Measurements from ENCODE around the gene ALOX12B.
"Not testable (repeated sequence)": the region's sequence is repeated elsewhere in the genome, so short reads cannot be mapped to it uniquely, and the experiment has no call there.

Gene ALOX12B

DNA sequence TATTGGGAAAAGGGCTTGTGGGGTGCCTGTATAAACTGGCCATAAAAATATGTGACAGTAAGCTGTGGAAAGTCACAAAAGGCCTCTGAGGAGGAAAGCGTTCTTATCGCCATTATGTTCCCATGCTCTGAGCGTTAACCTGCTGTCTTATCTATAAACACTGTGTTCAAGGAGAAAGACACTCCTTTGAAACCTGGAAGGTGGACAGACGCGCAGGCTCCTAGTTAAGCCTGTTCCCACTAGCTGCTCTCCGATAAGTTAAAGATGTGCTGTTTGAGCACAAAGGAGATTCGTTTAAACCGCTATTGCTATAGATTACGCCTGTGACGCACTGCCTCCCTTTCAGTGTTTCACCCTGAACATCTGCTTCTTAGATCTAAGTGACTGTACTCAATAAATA is 5.2 kb downstream of the ALOX12B start:
- DNase-seq (ENCODE audit: low read depth): no peak

- no peak for DNase-seq (ENCODE audit: low read depth)
These were observed 5.6 kb downstream of the ALOX12B start for GRCh38 chr17:8081876-8082275.

DNA sequence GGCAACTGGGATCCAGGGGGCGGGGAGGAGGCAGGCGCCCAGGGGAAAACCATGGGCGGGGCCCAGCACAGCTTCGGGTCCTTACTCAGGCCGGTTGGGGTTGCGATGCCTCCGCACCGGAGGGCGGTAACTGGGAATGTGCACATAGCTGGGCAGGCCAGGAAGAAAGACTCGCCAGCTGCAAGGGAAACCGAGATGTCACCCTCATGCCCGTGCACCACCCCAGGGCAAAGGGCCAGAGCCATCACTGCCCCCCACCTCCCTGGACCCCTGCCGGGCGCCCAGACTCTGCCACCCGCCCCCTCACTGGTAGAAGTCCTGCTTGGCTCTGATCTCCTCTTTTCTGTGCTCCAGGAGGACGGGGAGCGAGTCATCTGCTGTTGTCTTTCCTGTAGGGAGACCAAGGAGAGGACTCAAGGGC is 6.7 kb downstream of the ALOX12B start:
- no peak for DNase-seq (ENCODE audit: low read depth)

GRCh38 chr17:8080208-8080798 is 7.2 kb downstream of the ALOX12B start:
- no peak for DNase-seq (ENCODE audit: low read depth)

DNA sequence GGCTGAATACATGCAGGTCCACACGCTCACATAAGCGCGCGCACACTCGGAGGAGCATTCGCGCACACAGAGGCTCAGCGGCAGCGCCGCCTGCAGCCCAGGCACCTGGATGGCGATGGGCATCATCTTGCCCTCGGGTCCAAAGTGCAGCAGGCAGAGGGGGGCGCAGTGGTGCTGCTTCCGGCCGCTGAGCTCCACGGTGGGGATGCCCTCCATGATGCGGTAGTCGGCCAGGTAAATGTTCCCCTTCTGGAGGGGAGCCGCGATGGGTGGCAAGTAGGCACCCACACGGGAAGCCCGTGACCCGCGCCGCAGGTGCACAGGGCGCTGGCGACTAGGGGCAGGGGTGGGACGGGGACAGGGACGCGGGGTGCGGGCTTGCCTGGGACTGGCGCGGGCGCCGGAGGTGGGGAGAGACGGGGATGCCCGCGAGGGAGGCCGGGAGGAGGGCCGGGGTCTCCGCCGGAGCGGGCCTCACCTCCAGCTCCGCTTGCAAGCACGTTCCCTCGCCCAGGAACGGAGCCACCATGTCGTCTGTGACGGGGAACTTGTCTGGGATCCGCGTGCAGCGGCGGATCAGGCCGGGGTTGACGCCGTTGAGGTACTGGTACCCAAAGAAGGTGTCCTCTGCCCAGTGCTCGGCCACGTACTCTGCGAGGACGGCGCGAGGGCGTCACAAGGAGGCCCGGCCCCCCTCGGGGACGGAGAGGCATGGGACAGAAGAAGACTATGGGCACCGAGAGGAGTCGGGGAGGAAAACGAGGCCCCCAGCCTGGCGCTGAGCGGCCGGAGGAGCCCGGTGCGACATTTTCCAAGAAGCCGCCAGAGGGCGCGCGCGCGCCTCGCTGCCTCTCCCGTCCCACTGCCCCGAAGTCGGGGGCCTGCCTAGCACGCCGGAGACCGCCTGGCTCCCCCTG is 8.0 kb downstream of the ALOX12B start:
- no peak for DNase-seq (ENCODE audit: low read depth)

GRCh38 chr17:8077939-8078338 is 9.6 kb downstream of the ALOX12B start:
- not testable (repeated sequence) for DNase-seq (ENCODE audit: low read depth)

DNA sequence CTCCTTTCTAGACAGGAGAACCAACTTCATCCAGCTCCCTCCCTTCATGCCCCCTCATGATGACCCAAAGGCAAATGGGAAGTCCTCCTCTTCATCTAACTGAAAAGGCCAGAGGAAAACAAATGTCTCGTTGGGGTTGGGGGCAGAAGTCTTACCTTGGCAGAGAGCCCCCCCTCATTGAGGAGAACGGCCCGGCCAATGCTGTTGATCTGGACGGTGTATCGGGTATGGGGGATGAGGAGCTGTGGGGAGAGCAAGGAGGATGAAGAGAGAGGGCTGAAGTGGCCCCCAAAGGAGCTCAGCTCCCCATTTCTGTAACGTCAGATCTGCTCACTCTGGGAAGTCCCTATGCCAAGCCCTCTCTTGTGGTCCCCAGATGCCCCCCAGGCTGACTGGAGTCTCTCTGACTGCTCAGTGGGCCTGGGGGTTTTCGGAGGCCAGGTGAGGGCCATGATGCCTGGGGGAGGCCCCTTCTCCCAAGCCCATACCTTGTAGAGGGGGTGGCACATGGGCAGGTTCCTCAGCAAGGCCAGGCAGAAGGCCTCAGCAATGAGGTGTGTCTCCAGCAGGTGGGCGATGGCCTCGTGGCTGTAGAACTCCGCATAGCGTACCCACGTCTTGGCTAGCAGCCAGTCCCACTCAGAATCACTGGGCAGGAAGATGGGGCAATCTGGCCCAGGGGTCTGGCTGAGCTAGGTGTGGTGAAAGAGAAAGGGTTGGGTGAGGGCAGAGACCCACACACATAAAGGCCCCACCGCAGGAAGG is 10.8 kb downstream of the ALOX12B start:
- DNase-seq (ENCODE audit: low read depth): no peak

GRCh38 chr17:8075574-8076342 is 11.8 kb downstream of the ALOX12B start:
- no peak for DNase-seq (ENCODE audit: low read depth)

GRCh38 chr17:8075081-8075480 is 12.4 kb downstream of the ALOX12B start:
- no peak for DNase-seq (ENCODE audit: low read depth)

- DNase-seq (ENCODE audit: low read depth): no peak
These were observed 13.0 kb downstream of the ALOX12B start for GRCh38 chr17:8074554-8074953.

DNA sequence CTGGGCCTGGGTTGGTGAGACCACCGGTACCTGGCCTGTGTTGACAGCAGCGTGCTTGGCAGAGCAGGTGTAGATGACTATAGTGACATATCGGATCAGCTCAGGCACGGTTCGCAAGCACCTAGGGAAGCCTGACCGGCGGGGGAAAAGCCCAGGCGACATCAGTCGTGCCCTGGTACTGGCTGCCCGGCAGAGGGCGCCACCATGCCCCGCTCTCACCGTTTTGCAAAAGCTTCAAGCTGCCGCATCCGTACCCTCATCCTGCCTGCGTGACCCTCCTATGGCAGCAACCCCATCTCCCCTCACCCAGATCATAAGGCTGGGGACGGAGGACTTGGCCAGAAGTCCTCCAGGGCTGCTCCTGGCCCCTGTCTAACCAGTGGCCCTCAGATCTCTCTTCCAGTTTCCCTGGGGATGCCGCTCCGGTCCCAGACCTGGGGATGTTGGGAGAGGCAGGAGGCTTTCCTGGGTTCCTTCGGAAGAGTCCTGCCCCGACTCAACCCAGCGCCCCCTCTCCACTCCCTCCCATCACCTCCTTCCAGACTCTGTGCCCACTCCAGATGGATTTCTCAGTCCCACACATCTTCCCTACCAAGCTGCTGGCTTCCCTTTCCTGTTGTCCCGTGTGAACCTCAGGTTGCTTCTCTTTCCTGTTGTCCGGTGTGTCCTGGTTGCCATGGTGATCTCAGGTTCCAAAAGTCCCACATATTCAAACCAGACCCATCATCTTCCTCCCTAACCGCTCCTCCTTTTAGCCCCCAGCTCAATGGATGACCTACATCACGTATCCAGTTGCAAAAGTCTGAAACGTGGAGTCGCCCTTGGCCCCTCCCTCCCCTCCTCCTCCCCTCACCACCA is 13.7 kb downstream of the ALOX12B start:
- DNase-seq (ENCODE audit: low read depth): no peak

DNA sequence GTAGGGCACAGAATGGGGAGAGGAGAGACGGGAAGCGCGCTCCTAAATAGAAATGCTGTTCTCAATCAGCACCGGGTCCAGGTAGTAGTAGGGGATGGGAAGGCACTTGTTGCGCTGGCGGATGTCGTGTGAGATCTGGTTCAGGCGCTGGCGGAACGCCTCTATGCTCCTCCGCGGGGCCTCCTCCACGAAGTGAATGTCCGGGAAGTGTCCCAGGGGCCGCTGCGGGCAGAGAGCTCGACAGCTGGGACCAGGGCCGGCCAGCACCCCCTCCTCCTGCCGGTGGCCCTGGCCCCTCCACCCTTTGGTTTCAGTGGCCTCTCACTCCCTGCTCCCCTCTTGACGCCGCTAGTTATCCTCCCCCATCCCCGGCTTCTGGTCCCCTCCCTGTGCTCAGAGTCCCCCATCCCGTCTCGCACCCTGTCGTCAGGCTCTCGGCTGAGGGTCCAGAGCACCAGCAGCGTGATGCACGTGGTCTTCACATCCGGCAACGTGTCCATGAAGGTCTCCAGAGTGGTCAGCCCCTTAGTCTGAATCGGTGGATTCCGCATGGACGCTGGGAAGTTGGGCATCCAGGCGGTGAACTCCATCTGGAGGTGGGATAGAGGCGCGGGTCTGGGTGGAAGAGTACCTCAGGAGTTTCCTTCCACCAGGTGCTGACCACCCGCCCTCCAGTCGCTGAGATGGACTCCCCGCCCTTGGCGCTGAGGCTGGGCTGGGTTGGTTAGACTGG is 14.6 kb downstream of the ALOX12B start:
- no peak for DNase-seq (ENCODE audit: low read depth)

DNA sequence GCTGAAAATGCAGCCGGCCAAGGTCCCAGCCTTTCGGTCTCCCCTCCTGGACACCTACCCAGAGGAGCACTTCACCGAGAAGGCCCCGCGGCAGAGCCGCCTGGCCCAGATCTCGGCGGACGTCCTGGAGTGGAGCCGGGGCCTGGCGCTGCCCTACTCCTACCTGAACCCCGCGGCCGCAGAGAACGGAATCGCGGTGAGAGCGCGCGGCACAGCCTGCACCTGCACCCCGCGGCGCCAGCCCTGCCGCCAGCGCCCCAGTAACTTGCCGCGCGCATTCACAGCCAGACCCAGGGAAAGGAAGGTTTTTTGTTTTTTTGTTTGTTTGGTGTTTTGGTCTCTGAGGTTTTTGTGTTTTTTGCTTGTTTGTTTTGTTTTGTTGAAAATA is 15.2 kb downstream of the ALOX12B start:
- DNase-seq (ENCODE audit: low read depth): no peak

- DNase-seq (ENCODE audit: low read depth): no peak
These were observed 16.0 kb downstream of the ALOX12B start for GRCh38 chr17:8071496-8071895.

DNA sequence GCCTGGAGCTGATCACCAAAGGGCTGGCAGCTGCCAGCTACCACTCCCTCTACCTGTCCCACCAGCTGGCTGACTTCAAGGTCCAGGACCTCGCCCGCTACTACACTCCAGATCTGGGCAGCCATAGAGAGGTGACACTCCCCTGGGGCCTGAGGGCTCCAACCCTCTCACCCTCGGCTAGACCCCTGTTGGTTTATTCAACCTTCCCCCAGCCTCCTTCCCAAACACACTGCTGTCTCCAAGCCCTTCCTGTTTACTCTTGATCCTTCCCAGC is 18.0 kb downstream of the ALOX12B start:
- DNase-seq (ENCODE audit: low read depth): no peak

DNA sequence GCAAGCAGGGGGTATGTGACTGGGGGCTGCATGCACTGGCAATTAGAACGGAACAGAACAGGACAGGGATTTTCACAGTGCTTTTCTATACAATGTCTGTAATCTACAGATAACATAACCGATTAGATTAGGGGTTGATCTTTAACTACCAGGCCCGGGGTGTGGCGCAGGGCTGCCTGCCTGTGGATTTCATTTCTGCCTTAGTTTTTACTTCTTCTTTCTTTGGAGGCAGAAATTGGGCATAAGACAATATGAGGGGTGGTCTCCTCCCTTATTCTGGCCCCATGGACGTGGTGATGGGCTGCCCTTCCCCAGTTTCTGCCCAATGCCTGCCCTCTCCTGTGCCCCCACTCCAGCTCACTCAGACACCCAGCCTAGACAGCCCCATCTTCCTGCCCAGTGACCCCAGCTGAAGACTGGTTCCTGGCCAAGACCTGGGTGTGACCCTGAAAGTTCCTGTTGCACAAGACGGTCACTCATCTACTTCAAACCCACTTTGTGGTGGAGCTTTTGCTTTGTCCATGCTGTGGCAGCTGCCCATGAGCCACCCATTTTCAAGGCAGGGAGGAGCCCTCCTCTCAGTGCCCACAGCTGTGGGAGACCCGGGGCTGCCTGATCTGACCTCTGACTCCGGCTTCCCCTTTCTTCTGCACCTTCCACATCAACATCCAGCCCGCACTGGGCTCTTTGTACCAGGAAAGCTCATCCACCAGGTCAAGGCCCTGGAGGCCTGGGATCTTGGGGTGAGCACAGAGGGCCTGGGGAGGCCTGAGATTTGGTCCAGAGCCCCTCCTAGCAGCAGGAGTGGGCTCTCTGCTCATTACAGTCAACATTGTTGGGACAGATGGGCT is 18.6 kb downstream of the ALOX12B start:
- peak; percentile 38 for DNase-seq (ENCODE audit: low read depth)

- no peak for DNase-seq (ENCODE audit: low read depth)
These were observed 19.7 kb downstream of the ALOX12B start for GRCh38 chr17:8067806-8068205.

DNA sequence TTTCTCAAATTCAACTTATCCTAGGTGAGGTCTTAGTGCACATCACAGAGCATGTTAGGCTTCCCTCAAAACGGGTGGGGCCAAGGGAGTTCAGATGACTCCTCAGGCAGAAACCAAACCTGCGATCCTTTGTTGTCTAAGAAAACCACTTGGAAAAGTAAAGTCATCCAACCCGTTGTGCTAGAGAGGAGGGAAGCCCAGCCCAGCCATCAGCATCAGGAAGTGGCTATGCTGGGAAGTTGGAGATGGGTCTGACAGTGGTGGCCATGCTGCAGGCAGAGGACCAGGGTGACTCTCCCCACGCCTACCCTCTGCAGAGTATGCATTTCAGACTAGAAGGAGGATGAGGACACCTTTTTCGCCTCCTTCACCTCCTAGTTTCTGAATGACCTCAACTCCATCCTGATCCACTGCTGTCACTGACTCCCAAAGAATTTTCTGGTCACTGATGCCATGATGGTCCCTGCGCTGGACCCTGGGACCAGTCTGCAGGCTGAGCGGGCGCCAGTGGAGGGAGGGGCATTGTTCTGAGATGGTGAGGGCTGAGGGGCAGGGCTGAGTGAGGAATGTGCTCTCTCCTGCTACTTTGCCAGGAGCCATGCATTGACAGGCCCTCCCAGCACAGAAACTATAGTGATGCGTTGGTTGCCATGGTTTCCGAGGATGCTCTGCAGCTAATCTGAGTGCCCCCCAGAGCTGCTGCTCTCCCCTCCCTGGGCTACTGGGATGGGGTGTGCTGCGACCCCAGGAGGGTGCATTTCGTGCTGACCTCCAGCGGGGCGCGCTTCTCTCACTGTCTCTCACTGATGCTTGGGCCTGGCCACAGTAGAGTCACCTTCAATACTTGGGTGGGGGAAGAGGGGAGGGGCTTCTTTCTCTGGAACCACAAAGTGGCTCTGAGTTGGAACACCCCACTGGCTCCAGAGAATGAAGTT is 20.4 kb downstream of the ALOX12B start:
- no peak for DNase-seq (ENCODE audit: low read depth)

All from CMK (cell line).